ENCODE results near the gene IFT74. TPM values are rescaled to one million over a fixed set of nuclear protein-coding genes. Genes with fewer than 3 reads are reported as not detected.

Gene IFT74
- total RNA-seq, 1 experiment from 2014 or later: 17.8 TPM

GRCh38 chr9:26949637-26950069, 6.6 kb upstream of the IFT74 start:
- Histone ChIP-seq H3K4me1 (replicated peaks; ENCODE audit: insufficient read depth) (peaks cover 9% of the 10 kb centered on the region), H3K4me3 (no peak overlapping the region; the same call in 1 of the 2 replicates), H3K4me2 (peak overlapping the region; percentile 42), H3K9me2 (ENCODE audit: insufficient read depth) (no peaks in the 10 kb centered on the region), H3K27ac (peak overlapping the region; percentile 34; the same call in 1 of the 2 replicates), H3F3A (ENCODE audit: insufficient read depth, low read depth) (no peaks in the 10 kb centered on the region; the same call in 1 of the 2 replicates), H3K36me3 (ENCODE audit: low read depth) (no peaks in the 10 kb centered on the region), H4K20me1 (ENCODE audit: insufficient read depth) (no peaks in the 10 kb centered on the region), H3K79me2 (ENCODE audit: low read depth) (peaks cover 27% of the 10 kb centered on the region), H2AFZ (peak overlapping the region; percentile 48; the same call in 1 of the 2 replicates), H3K9me3 (ENCODE audit: insufficient read depth, low read depth) (no peaks in the 10 kb centered on the region), H3K27me3 (ENCODE audit: insufficient read depth, low read depth) (no peaks in the 10 kb centered on the region)
- ChIA-PET CTCF (no interaction called here), POLR2A (ENCODE audit: unreplicated experiment) (no interaction called here)
- intact Hi-C loops (cut with micrococcal nuclease; ENCODE audit: unreplicated experiment): no loop called here
- BruUV-seq (replicated peaks): no TSS peak
- peak in 1 of 2 experiments; percentile 53 for DNase-seq
- no peak for TF ChIP-seq EZH2 (IDR thresholded peaks at IDR 0.05; ENCODE audit: low read depth)
- no peak for TF ChIP-seq CTCF (conservative IDR thresholded peaks at IDR 0.05)

- Histone ChIP-seq H3K36me3 (ENCODE audit: low read depth) (no peaks in the 10 kb centered on the region), H3K4me2 (no peak overlapping the region), H3K27ac (no peak overlapping the region), H4K20me1 (ENCODE audit: insufficient read depth) (no peaks in the 10 kb centered on the region), H3K4me3 (no peak overlapping the region), H3K27me3 (ENCODE audit: insufficient read depth, low read depth) (no peaks in the 10 kb centered on the region), H3K79me2 (ENCODE audit: low read depth) (peaks cover 18% of the 10 kb centered on the region), H3K9me2 (ENCODE audit: insufficient read depth) (no peaks in the 10 kb centered on the region), H3F3A (ENCODE audit: insufficient read depth, low read depth) (no peaks in the 10 kb centered on the region; the same call in 1 of the 2 replicates), H2AFZ (no peak overlapping the region), H3K4me1 (replicated peaks; ENCODE audit: insufficient read depth) (peaks cover 9% of the 10 kb centered on the region), H3K9me3 (ENCODE audit: insufficient read depth, low read depth) (no peaks in the 10 kb centered on the region)
- TF ChIP-seq CTCF (conservative IDR thresholded peaks at IDR 0.05): no peak
- no peak for TF ChIP-seq EZH2 (IDR thresholded peaks at IDR 0.05; ENCODE audit: low read depth)
- BruUV-seq (replicated peaks): no TSS peak
- ChIA-PET POLR2A (ENCODE audit: unreplicated experiment) (no interaction called here), CTCF (no interaction called here)
- DNase-seq: no peak
- intact Hi-C loops (cut with micrococcal nuclease; ENCODE audit: unreplicated experiment): no loop called here
Measured at GRCh38 chr9:26950521-26950920, 5.7 kb upstream of the IFT74 start.

GRCh38 chr9:26951794-26952193, 4.4 kb upstream of the IFT74 start:
- Histone ChIP-seq H4K20me1 (ENCODE audit: insufficient read depth) (no peaks in the 10 kb centered on the region), H3K4me3 (no peak overlapping the region), H3K9me2 (ENCODE audit: insufficient read depth) (no peaks in the 10 kb centered on the region), H3K4me1 (replicated peaks; ENCODE audit: insufficient read depth) (peaks cover 8% of the 10 kb centered on the region), H2AFZ (no peak overlapping the region), H3K4me2 (no peak overlapping the region), H3K36me3 (ENCODE audit: low read depth) (no peaks in the 10 kb centered on the region), H3K9me3 (ENCODE audit: insufficient read depth, low read depth) (no peaks in the 10 kb centered on the region), H3K27ac (no peak overlapping the region), H3K79me2 (ENCODE audit: low read depth) (peaks cover 8% of the 10 kb centered on the region), H3F3A (ENCODE audit: insufficient read depth, low read depth) (no peaks in the 10 kb centered on the region; the same call in 1 of the 2 replicates), H3K27me3 (ENCODE audit: insufficient read depth, low read depth) (no peaks in the 10 kb centered on the region)
- ChIA-PET CTCF (interaction anchor here (0.7 kb wide), 1 partner anchor 20 kb away, joined by 7 read pairs; no protein-coding TSS in a partner anchor), POLR2A (ENCODE audit: unreplicated experiment) (no interaction called here)
- no peak for DNase-seq
- BruUV-seq (replicated peaks): no TSS peak
- TF ChIP-seq CTCF (conservative IDR thresholded peaks at IDR 0.05): no peak
- no peak for TF ChIP-seq EZH2 (IDR thresholded peaks at IDR 0.05; ENCODE audit: low read depth)
- intact Hi-C loops (cut with micrococcal nuclease; ENCODE audit: unreplicated experiment): no loop called here

Measured in PC-9 (cell line).